Hematopoietic multipotent progenitor cell treated with erythropoietin and hydrocortisone succinate and interleukin-3 and kit ligand, for 15 days (in vitro differentiated cells): ENCODE data around the gene GP1BB.

Experiments used
- DNase-seq: peaks from one replicate; pipeline ENCODE4 v3.0.0-alpha.2; 2015; ENCODE audit warnings: low spot score

GP1BB gene

GRCh38 chr22:19727310-19728150, 4.2 kb downstream of the GP1BB start:
- no peak for DNase-seq

GRCh38 chr22:19728271-19728670, 4.9 kb downstream of the GP1BB start:
- DNase-seq = no peak

- DNase-seq = no peak
Measured at GRCh38 chr22:19728836-19729235, 5.5 kb downstream of the GP1BB start.

GRCh38 chr22:19729507-19729906, 6.2 kb downstream of the GP1BB start:
- no peak for DNase-seq

GRCh38 chr22:19730198-19730597, 6.9 kb downstream of the GP1BB start:
- DNase-seq = no peak

- peak; percentile 81 for DNase-seq
Measured at GRCh38 chr22:19730655-19731360, 7.5 kb downstream of the GP1BB start.

GRCh38 chr22:19731361-19732135, 8.2 kb downstream of the GP1BB start:
- DNase-seq = no peak

- DNase-seq = no peak
Measured at GRCh38 chr22:19732403-19733113, 9.2 kb downstream of the GP1BB start.

GRCh38 chr22:19733755-19734154, 10.4 kb downstream of the GP1BB start:
- no peak for DNase-seq

- DNase-seq = no peak
Measured at GRCh38 chr22:19734163-19734562, 10.8 kb downstream of the GP1BB start.

GRCh38 chr22:19734837-19735382, 11.6 kb downstream of the GP1BB start:
- no peak for DNase-seq

GRCh38 chr22:19735665-19736510, 12.5 kb downstream of the GP1BB start:
- no peak for DNase-seq

- DNase-seq = no peak
Measured at GRCh38 chr22:19737846-19738663, 14.7 kb downstream of the GP1BB start.

GRCh38 chr22:19738664-19739447, 15.5 kb downstream of the GP1BB start:
- no peak for DNase-seq

GRCh38 chr22:19739448-19739895, 16.1 kb downstream of the GP1BB start:
- DNase-seq = no peak

GRCh38 chr22:19739911-19740449, 16.6 kb downstream of the GP1BB start:
- DNase-seq = no peak

- no peak for DNase-seq
Measured at GRCh38 chr22:19740586-19740985, 17.2 kb downstream of the GP1BB start.

GRCh38 chr22:19741053-19741452, 17.7 kb downstream of the GP1BB start:
- no peak for DNase-seq
